ENCODE data around the gene CDC42BPA.

CDC42BPA gene

DNA sequence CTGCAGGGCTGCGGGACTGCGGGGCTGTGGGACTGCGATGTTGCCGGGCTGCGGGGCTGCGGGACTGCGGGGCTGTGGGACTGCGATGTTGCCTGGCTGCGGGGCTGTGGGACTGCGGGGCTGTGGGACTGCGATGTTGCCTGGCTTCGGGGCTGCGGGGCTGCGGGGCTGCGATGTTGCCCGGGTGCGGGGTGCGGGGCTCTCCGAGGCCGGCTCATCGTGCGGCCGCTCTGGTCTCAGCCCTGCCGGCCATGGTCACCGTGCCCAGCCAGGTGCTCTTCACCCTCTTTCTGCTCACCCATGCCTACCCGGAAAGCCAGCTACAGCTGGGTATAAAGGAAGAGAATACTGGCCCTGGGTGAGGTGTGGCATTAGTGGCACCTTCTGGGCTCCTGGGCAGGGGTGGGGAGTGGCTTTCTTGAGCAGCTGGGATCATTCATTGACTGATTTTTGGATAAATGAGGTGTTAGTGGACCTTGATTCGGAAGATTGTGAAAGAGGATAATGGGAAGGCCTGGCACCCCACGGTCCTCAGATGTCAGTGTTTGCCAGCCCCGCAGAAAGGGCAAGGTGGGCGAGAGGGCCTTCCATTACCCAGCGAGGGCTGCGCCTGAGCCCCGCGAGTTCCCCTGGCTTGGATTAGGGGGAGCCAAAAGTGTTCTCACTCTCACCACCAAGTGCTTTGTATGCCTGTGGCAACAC, 341.9 kb downstream of the CDC42BPA start:
- no peak for DNase-seq

DNA sequence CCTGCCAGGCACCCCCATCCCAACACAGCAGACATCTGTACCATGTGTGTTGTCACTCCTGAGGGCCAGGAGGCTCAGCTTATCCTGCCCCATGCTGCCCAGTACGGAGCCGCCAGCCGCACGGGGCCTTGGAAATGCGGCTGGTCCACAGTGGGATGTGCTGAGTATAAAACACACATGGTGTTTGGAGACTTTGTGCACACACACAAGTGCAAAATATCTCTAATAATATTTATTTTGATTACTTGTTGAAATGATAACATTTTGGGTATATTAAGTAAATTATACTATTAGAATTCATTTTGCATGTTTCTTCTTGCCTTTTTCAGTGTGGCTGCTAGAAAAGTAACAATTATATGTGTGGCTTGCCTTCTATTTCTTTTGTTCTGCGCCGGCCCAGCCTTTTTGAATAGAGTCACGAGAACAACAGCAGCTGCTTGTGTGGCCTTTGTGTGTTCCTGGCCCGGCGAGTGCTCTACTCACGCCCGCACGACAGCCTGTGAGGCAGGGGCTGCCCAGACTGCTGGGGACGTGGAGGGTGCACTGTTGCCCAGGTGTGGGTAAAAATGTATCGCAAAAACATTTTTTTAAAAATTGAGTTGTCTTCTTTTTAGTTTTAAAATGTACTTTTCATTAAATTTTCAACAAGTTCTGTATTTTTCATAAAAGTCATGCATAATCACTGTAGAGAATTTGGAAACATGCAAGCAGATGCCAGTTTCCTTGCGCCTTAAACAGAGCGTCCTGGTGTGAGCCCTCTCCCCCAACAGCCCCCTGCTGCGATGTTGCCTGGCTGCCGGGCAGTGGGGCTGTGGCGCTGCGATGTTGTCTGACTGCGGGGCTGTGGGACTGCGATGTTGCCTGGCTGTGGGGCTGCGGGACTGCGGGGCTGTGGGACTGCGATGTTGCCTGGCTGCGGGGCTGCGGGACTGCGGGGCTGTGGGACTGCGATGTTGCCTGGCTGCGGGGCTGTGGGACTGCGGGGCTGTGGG, 342.7 kb downstream of the CDC42BPA start:
- DNase-seq: no peak

DNA sequence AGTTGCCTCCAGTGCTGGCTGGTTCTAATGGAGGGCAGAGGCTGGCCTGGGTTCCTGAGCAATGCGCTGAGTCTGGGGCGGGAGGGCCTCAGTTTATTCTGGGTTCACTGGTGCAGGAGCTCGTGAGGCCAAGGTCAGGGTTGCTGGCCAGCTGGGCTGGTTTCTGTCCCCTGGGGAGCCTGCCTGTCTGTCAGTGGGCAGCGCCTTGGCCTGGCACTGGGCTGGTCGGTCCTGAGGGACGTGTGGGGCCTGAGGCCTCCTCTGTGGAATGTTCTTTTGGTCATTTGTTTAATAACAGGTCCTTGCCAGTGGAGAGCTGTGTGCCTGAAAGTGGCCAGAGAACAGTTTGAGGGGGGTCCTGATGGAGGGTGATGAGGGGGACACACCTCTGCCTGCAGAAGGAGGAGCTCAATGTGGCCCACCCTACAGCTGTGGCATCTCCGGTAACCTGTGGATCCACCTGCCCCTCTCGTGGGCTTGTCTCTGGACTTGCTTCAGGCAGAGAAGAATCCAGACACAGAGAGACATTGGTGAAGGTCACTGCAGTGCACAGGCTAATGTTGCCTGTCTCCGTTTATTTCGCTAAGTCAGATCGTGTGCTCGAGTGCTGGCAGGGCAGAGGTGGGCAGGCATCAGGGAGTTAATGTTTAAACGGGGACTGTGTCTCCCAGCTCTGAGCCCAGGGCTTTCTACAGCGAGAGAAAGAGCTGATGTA, 343.6 kb downstream of the CDC42BPA start:
- no peak for DNase-seq

DNA sequence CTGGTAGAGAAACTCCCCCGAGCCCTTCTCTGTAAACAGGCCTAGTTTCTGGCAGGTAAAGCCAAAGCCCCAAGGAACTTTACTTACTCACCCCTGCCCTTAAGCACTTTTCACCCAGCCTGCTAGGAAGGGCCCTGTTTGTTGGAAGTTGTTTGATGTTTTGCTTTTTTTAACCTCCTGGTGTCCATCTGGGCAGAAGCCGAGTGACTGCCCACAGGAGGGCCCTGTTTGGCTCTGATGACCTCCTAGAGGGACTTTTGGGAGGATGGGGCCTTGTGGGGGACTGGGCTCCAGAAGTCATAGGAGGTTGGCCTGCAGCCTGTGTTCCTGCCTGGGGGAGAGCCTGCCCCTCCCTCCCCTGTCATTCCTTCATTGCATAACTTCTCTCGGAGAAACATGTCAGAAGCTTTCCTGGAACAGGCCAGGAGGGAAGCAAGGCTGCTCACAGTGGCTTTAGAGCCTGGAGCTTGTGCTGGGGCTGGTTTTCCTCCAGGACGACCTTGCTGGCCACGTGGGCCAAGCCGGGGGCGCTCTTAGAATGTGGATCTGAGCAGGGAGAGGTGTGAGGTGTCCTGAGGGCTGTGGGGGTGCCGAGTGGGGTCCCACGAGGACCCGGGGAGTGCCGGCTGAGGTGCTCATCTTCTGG, 344.3 kb downstream of the CDC42BPA start:
- no peak for DNase-seq

DNA sequence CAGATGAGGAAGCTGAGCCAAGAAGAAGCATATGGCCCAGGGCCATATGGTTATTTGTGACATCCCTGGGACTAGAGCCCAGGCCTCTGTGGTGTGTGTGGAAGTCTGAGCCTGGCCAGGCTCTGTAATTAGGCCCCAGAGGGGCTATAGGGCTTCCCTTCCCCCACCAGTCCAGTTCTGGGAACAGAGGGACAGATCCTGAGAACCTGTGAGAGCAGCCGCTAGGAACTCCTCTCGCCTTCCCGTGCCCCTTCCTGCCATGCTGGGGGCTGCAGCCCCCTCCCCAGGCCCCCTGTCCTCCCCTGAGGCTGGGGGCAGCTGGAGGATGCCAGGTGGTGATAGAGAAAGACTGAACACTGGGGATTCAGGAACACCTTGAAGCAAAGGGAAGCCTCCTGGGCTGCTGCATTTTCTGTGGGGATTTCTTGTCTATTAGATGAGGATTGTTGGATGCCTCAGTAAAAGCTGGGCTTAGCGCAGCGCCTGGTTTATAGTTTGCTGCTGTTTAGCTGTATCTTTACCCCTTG, 344.9 kb downstream of the CDC42BPA start:
- DNase-seq: no peak

DNA sequence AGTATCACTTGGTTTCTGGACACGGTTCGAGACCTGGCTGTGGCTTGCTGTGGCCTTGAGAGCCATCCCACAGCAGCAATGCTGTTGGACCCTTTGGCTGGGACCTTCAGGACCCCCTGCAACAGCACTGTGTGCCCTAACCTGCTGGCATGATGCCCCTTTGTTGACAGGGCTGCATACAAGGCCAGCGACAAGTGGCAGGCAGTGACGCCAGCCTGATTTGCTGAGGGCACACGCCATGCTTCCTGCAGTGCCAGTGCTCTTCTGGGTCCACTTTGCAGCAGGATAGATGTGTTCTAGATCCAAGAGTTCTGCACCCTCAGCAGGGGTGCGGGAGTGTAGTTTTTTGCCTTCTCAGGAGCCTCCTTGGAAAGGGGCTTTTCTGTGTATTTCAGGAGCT, 345.4 kb downstream of the CDC42BPA start:
- no peak for DNase-seq

DNA sequence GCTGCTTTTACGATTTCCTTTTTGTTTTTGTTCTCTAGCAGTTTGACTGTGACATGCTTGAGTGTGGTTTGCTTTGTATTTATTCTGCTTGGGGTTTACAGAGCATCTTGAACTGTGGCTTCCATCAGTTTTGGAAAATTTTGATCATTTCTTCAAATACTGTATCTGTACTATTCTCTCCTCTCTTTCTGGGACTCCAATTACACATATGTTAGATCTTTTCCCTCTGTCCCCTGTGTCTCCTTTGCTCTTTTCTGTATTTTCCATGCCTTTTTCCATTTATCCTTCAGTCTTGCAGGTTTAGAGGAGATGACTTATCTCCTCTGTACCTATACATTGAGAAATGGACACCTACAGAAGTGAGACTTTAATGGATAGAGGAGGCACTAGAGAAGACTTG, 346.5 kb downstream of the CDC42BPA start:
- DNase-seq: no peak

DNA sequence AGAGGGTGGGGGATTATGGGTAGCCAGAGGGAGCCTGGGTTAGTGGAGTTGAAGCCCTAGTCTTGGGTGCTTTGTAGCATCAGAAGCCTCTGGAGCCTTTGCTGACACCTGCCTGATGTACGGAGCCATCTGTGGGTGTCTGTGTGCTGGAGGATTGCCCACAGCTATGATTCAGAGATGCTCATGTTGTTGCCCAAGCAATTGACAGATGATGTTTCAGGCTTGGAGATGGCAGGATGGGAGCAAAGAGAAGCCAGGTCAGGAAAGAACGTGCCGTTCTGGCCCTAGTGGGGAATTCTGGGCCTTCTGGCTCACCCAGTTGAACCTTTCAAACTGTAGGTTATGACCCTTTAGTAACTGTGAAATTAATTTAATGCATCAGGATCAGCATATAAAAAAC, 350.6 kb downstream of the CDC42BPA start:
- DNase-seq: no peak

DNA sequence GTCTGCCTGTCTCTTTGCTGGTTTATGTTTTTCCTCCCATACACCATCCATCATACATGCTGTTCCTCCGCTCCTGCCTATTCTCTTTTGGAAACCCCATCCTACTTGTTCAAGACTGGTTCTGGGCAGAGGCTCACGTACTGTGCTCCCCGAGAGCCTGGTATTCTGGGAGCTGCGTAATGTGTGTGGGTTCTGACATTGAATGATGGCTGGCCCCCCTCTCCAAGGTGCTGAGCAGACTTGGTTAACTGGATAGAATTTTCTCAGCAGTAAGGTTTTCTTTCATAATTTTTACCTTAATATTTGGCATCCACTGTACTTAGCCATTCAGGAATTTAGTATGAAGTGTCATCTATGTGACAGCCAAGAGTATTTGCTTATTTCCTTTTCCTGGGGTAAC, 351.6 kb downstream of the CDC42BPA start:
- DNase-seq: no peak

DNA sequence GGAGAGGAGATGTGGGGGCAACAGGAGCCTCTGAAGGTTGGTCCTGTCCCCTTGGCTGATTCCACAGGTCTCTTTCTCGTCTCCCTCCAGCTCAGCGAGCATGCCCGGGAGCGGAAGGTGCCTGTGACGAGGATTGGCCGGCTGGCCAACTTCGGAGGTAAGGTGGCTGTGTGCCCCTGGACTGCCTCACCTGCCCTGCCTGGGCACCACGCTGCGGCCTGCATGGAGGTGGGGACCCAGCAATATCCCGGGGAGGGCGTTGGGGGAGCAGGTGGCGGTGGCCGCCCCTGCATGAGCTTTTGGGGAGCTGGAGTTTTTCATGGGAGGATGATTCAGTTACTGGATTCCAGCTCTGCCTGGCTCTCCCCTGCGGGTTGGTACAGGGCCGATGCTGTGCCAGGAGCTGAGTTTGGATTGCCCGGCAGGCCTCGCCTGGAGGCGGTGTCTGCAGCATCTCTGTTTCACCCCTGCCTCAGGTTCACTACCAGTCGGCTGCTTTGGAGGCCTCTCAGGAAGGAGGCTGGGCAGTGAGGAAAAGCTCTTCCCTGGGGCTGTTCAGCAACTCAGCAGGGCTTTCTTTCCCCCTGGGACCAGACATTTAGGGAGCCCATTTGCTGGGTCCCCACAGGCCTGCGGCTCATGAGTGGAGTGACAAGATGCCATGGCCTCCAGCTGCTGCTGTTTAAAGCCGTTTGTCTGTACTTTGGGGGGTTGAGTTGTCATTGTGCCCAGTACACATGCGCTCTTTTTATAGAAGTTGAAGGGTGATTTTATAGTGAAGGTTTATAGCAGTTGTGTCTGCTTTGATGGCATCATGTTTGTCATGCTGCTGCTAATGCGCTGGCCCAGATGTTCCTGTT, 352.5 kb downstream of the CDC42BPA start:
- no peak for DNase-seq

DNA sequence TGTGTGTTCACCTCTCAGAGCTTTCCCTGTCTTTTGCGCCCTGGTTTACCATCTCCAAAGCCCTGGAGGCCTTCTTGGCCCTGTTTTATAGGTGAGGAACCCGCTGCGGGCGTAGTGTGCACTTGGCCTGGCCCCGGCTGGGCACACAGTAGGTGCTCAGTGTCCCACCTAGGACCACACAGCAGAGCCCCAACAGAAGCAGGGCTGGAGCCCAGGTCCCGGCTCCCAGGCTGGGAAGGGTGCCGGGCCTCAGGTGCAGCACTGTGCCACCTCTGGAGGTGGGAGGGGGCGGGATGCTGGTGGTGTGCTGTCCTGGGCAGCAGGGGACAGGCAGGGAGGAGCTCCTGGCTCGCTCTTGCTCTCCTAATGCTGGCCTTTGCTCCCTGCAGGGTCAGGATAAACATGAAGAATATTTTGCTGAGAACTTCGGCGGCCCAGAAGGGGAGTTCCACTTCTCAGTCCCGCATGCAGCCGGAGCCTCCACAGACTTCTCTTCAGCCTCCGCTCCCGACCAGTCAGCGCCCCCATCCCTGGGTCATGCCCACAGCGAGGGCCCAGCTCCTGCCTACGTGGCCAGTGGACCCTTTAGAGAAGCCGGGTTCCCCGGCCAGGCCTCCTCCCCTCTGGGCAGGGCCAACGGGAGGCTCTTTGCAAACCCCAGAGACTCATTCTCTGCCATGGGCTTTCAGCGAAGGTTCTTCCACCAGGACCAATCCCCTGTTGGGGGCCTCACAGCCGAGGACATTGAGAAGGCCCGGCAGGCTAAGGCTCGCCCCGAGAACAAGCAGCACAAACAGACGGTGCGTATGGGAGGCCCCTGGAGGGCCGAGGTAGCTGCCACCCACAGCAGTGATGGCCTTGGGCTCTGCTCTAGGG, 353.4 kb downstream of the CDC42BPA start:
- DNase-seq: no peak

DNA sequence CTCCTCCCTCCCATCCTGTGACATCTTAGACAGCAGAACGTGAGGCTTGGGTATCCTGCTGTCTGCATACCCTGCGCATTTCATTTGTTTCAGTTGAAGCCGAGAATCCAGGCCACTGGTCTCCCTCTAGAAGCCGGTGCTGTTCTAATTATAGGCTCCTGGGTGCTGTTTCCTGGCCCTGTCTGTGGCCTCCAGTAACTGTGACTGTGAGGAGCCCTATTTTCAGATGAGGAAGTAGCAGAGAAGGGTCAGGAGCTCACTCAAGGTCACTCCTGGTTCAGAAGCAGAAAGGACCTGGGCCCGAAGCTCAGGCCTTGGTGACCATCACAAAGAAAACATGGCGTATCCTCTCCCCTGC, 354.2 kb downstream of the CDC42BPA start:
- no peak for DNase-seq

DNA sequence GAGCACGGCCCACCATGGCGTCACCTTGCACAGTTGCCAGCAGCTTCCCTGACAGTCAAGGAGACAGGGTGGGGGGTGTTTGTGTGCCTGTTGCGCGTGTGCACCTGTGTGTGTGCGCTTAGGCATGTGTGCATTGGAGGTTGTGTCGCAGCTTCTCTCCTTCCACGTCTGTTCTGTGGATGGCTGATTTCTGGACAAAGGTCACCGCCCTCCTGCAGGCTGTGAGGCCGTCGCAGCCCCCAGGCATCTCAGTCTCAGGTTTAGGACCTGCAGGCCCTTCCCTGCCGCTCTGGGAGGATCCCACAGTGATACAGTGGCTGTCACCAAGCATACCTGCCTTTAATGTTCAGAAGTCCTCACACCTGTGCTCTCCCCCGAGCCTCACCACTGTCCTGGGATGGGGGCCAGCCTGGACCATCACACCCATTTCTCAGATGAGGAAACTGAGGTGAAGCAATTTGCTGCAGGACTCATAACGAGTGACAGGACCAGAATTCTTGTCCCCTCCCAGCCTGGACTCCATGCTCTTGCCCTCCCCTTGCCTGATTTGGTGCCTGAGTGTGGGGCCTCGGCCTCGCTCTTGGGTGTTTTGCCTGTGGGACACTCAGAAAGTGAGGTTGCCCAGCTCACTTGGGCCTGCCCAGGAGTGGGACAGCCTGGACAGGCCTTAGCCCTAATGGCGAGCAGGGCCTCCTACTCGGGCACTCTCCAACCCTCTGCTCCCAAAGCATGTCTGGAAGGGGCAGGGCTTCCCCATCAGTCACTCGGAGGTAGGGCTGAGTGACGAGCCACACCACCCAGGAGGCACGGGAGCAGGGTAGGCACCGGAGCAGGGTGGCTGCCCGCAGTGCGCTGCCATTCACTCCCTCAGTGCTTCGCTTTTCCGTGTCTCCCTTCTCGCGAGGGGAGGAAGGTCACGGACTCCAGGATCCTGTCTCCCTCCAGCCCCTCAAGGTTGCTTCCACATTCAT, 355.6 kb downstream of the CDC42BPA start:
- DNase-seq: no peak

DNA sequence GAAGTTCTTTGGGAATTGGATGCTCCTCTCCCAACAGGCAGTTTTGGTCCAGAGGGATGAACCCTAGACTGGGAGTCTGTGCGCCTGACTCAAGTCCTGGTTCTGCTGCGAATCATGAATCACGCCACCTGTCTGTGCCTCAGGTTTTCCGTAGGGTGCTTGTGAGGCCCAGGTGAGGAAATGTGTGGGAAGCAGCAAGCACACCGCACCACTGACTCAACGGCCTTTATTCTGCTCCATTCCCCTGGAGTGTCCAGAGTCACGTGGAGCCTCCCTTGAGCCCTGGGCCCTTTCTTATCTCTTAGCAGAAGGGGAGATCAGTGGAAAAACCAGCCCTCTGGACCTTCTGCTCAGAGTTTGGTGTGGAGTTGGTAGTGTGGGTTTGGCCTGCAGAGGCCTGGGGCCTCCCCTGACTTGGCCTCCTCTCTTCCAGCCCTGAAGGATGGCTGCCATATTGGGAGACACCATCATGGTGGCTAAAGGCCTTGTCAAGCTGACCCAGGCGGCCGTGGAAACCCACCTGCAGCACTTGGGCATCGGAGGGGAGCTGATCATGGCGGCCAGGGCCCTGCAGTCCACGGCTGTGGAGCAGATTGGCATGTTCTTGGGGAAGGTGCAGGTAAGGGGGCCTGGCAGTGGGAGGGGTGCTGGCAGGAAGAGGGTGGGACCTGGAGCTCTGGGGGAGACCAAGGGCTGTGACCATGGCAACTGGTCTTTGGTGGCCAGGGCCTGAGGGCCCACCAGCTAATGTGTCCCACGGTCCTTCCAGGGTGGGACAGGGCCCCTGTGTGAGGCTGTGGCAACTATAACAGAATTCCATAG, 357.1 kb downstream of the CDC42BPA start:
- DNase-seq: no peak

DNA sequence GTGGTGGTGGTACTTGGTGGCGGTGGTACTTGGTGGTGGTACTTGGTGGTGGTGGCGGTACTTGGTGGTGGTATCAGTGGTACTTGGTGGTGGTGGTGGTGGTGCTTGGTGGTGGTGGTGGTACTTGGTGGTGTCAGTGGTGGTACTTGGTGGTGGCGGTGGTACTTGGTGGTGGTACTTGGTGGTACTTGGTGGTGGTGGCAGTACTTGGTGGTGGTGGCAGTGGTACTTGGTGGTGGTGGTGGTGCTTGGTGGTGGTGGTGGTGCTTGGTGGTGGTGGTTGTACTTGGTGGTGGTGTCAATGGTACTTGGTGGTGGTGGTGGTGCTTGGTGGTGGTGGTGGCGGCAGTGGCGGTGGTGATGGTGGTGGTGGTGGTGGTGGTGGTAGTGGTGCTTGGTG, 358.0 kb downstream of the CDC42BPA start:
- DNase-seq: no peak

DNA sequence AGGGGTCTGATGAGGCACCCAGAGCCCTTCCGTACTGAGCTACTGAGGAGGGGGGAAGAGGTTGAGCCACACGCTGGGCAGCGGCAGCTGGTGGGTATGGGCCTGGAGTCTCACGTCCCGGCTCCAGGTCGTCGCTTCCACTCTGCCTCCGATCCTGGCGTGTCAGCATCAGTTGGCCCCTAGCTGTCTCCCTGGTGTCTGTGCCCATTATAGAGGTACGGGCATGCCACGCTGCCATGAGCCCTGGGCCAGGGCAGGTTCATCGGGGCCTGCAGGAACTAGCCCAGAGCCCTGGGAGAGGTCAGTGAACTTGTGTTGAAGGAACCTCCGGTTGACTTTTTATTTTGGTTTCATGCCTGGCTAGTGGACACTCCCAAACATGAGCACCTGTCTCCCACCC, 360.0 kb downstream of the CDC42BPA start:
- no peak for DNase-seq

DNA sequence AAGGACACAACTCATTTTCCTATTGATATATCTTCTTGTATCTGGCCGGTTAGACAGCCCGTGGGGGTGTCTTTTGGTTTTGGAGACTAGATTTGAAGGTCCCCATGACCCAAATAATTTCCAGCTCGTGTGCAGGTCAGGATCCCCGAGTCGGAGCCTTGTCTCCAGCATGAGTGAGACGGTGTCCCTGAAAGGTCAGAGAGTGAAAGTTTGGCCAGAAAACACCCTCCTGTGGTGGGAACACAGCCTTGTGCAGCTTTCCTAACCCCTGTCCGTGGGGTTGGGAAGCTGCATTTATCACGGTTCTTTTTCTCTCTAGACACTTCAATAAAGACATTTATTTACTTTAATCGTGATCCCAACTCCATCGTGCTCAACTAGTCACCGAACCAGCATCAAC, 360.6 kb downstream of the CDC42BPA start:
- no peak for DNase-seq

DNA sequence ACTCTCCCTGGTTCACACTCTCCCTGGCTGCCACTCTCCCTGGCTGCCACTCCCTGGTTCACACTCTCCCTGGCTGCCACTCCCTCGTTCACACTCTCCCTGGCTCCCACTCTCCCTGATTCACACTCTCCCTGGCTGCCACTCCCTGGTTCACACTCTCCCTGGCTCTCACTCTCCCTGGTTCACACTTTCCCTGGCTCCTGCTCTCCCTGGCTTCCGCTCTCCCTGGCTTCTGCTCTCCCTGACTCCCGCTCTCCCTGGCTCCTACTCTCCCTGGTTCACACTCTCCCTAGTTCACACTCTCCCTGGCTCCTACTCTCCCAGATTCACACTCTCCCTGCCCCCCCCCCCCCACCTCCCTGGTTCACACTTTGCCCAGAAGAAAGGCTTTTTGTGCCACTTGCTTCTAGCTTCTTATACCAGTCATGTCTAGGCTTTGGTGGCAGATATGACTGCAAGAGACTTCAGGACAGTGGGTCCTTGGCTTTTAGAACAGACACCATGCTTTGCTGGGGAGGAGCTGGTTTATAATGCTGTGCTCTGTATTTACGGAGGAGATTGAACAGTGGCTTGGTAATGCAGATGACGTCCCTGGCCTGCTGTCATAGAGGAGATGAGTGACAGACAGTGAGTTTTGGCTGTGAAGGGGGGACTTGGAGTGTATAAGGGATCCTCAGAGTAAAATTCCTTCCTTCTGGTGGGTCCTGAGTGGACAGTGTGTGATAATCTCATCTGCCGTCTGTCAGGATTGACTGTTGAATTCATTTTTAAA, 361.2 kb downstream of the CDC42BPA start:
- DNase-seq: no peak

Data from SHP77 treated with DMSO at 0.1 percent for 48 hours (cell line).